ENCODE measurements around the gene CDIP1. TPM values are rescaled to one million over a fixed set of nuclear protein-coding genes. Genes with fewer than 3 reads are reported as not detected.

Gene CDIP1
- total RNA-seq, 1 experiment from 2014 or later = not detected

DNA sequence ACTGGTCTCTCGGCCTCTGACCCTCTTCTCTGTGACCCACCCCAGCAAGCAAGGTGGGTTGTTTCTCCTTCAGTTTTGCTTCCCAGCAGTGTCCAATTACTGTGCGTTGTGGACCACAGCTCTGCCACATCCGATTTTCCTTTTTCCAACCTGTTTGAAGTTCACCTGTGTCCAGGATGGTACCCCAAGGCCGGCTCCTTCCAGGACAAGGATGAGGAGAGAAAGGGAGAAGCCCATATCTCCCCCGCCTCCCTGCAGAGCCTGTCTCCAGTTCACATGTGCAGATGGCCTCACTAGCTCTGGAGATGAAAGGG lies 77.7 kb downstream of the CDIP1 start:
- DNase-seq (ENCODE audit: low spot score) = no peak

Other genes with a start within 250 kb of the CDIP1 start
- gene GLIS2, start 222.7 kb downstream of the CDIP1 start, total RNA-seq (2014; rRNA removed; shearing (Covaris generic)) = 6.7 and 7.4 TPM in 2 replicates
- 159 and 165 TPM in 2 replicates for gene PAM16, start 187.5 kb downstream of the CDIP1 start, total RNA-seq (2014; rRNA removed; shearing (Covaris generic))
- 1.8 and 2.2 TPM in 2 replicates for gene VASN, start 166.9 kb downstream of the CDIP1 start, total RNA-seq (2014; rRNA removed; shearing (Covaris generic))
- 36.8 and 48.6 TPM in 2 replicates for gene CORO7, start 122.2 kb downstream of the CDIP1 start, total RNA-seq (2014; rRNA removed; shearing (Covaris generic))
- gene DNAJA3, start 112.9 kb downstream of the CDIP1 start, total RNA-seq (2014; rRNA removed; shearing (Covaris generic)) = 82.4 and 86.9 TPM in 2 replicates
- 81.3 and 109 TPM in 2 replicates for gene NMRAL1, start 64.1 kb downstream of the CDIP1 start, total RNA-seq (2014; rRNA removed; shearing (Covaris generic))
- 105 and 113 TPM in 2 replicates for gene HMOX2, start 62.4 kb downstream of the CDIP1 start, total RNA-seq (2014; rRNA removed; shearing (Covaris generic))
- not detected in 2 replicates for gene C16orf96, start 17.6 kb upstream of the CDIP1 start, total RNA-seq (2014; rRNA removed; shearing (Covaris generic))
- 58.0 and 83.0 TPM in 2 replicates for gene UBALD1, start 76.1 kb upstream of the CDIP1 start, total RNA-seq (2014; rRNA removed; shearing (Covaris generic))
- 27.4 and 31.3 TPM in 2 replicates for gene MGRN1, start 86.1 kb upstream of the CDIP1 start, total RNA-seq (2014; rRNA removed; shearing (Covaris generic))
- gene NUDT16L1, start 154.8 kb upstream of the CDIP1 start, total RNA-seq (2014; rRNA removed; shearing (Covaris generic)) = 81.9 and 82.4 TPM in 2 replicates
- 27.2 and 29.7 TPM in 2 replicates for gene ANKS3, start 195.5 kb upstream of the CDIP1 start, total RNA-seq (2014; rRNA removed; shearing (Covaris generic))
- 2.5 and 5.8 TPM in 2 replicates for gene DNAAF8, start 195.8 kb upstream of the CDIP1 start, total RNA-seq (2014; rRNA removed; shearing (Covaris generic))
- 17.7 and 30.4 TPM in 2 replicates for gene ZNF500, start 228.4 kb upstream of the CDIP1 start, total RNA-seq (2014; rRNA removed; shearing (Covaris generic))
- gene SEPTIN12, start 249.6 kb upstream of the CDIP1 start, total RNA-seq (2014; rRNA removed; shearing (Covaris generic)) = 0.76 TPM in 1 of 2 replicates, not detected in the other

Measured in HT-29 (cell line).